Adrenal gland (tissue), 12 donors: ENCODE data around the gene RYR2. TPM values are rescaled to one million over a fixed set of nuclear protein-coding genes. Genes with fewer than 3 reads are reported as not detected.
A peak's percentile ranks its signal among the peaks of the same experiment; 100 is the strongest.

Experiments
- DNase-seq, 7 donors: peaks; one replicate each; pipeline ENCODE4 v3.0.0-alpha.2; 2019 to 2020
- H3K27ac ChIP-seq, 5 donors: fragments of 200-600 bp; sonication (generic) in 4 of 5; 1 replicate in 3 of 5; 2 replicates in 2 of 5; pipeline versions ENCODE4 v1.5.1 to v1.8.0; 2016 to 2020; ENCODE audit warnings: mild to moderate bottlenecking in 1 of 5
- H3K27me3 ChIP-seq: fragments of 200-600 bp; 2 replicates; pipeline ENCODE4 v1.8.0; 2021
- H3K36me3 ChIP-seq, 2 donors: fragments of 200-600 bp; replicated peaks in 1 of 2; 1 replicate in 1 of 2; 2 replicates in 1 of 2; pipeline versions ENCODE4 v1.5.1 to v1.8.0; 2018 to 2022
- H3K4me1 ChIP-seq, 2 donors: fragments of 200-600 bp; replicated peaks in 1 of 2; 1 replicate in 1 of 2; 2 replicates in 1 of 2; pipeline versions ENCODE4 v1.5.1 to v1.8.0; 2018 to 2021
- H3K4me3 ChIP-seq, 4 donors: fragments of 200-600 bp; sonication (generic) in 3 of 4; one replicate each; pipeline ENCODE4 v1.5.1; 2016 to 2018
- H3K9me3 ChIP-seq, 3 donors: fragments of 200-600 bp; sonication (generic) in 1 of 3; replicated peaks in 1 of 3; 1 replicate in 2 of 3; 2 replicates in 1 of 3; pipeline versions ENCODE4 v1.5.1 to v1.8.0; 2016 to 2021
- POLR2A ChIP-seq, 2 donors: fragments of 450-650 bp; IDR thresholded peaks; one replicate each; pipeline ENCODE4 v1.6.1; 2017; ENCODE audit warnings: antibody characterized with exemption in 2 of 2, mild to moderate bottlenecking in 2 of 2, moderate library complexity in 1 of 2
- WGBS, 4 donors: extraction: QIAGEN DNeasy Blood & Tissue Kit in 2 of 4; methylation state at CpG; one replicate each; pipeline versions ENCODE4 v1.1.5 to v1.1.7; 2013 to 2017; 5-methylcytosine and 5-hydroxymethylcytosine counted together
- intact Hi-C, 2 donors: fragments of 100-400 bp; cut with DNase I; formaldehyde crosslinking; loops; one replicate each; pipeline versions ENCODE4 v1.14.1 to v1.15.0; 2022 to 2023
- polyA plus RNA-seq, 3 donors: library from polyadenylated mRNA; stranded (reverse); fragments of 200-250 nt in 2 of 3; fragments of 350-450 nt in 1 of 3; fragmentation: Illumina TruSeq in 1 of 3; extraction: RNeasy Lipid Tissue Mini Kit (QIAGEN cat#74804) in 1 of 3; gene quantifications; one replicate each; pipeline ENCODE4 v1.2.3, GENCODE V29; 2013 to 2014
- total RNA-seq, 9 donors: library from RNA; depleted of rRNA in 4 of 9; stranded (reverse); fragments of >200 nt in 4 of 9; fragments of 120-200 nt in 1 of 9; fragmentation: NEBNext Ultra II Directional in 1 of 9; extraction: Animal tissue kit (Norgen Biotek cat#: 25700) in 1 of 9; gene quantifications; one replicate each; pipeline versions ENCODE4 v1.1.0 to v1.2.4, GENCODE V29; 2013 to 2023
- TF ChIP-seq, protein P1 (sequence below), 6 experiments: fragments of 450-650 bp in 4 of 6; fragments of 200-600 bp in 2 of 6; sonication (generic) in 1 of 6; IDR thresholded peaks; 1 replicate in 5 of 6; 2 replicates in 1 of 6; pipeline versions ENCODE4 v1.5.1 to v1.8.0; 2016 to 2021; ENCODE audit warnings: antibody characterized with exemption in 6 of 6, mild to moderate bottlenecking in 2 of 6, moderate library complexity in 1 of 6
- donor health status: healthy with polysubstance abuse.
- donor health status: Bipolar disorder and iron deficiency.
- donor health status: DM: yes; HTN: yes; CAD: no.
- donor health status: DM: no; HTN: no; CAD: no.
- donor health status: DM: no; HTN: no; CAD: no.
- donor health status: DM: yes; HTN: yes; CAD: no.

Gene RYR2
- total and polyA plus RNA-seq, 12 donors = 0.07 to 6.3 (median 0.18) TPM; not detected in 1

DNA sequence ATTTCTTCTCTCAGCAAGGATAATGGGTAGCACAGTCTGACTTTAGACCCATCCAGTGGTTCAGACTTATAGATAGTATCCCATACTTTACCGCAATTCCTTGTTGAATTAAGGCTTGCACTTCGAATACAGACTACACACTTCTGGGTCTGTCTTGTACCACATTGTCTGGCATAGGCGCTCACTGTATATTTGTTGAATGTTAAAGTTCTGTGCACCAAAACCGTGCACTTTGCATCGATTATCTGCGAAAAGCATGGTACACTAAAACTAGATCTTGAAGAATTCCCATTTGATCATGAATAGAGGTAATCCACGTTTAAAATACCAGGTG lies 556 bp upstream of the RYR2 start:
- no peaks in the 10 kb centered on the region for H3K36me3 ChIP-seq
- no peak overlapping the region for H3K4me3 ChIP-seq
- intact Hi-C loops = no loop called here
- no peak for DNase-seq
- 11 to 25% (median 13%) methylated on average over 7 of the region's 7 CpGs for WGBS, 4 donors
- peaks cover 36% of the 10 kb centered on the region for H3K27me3 ChIP-seq
- no peaks in the 10 kb centered on the region for H3K4me1 ChIP-seq
- no peaks in the 10 kb centered on the region for H3K9me3 ChIP-seq
- H3K27ac ChIP-seq = no peak overlapping the region
- TF ChIP-seq, protein P1, sequence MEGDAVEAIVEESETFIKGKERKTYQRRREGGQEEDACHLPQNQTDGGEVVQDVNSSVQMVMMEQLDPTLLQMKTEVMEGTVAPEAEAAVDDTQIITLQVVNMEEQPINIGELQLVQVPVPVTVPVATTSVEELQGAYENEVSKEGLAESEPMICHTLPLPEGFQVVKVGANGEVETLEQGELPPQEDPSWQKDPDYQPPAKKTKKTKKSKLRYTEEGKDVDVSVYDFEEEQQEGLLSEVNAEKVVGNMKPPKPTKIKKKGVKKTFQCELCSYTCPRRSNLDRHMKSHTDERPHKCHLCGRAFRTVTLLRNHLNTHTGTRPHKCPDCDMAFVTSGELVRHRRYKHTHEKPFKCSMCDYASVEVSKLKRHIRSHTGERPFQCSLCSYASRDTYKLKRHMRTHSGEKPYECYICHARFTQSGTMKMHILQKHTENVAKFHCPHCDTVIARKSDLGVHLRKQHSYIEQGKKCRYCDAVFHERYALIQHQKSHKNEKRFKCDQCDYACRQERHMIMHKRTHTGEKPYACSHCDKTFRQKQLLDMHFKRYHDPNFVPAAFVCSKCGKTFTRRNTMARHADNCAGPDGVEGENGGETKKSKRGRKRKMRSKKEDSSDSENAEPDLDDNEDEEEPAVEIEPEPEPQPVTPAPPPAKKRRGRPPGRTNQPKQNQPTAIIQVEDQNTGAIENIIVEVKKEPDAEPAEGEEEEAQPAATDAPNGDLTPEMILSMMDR (IDR thresholded peaks at IDR 0.05) = no peak
- TF ChIP-seq POLR2A (IDR thresholded peaks at IDR 0.05) = no peak

DNA sequence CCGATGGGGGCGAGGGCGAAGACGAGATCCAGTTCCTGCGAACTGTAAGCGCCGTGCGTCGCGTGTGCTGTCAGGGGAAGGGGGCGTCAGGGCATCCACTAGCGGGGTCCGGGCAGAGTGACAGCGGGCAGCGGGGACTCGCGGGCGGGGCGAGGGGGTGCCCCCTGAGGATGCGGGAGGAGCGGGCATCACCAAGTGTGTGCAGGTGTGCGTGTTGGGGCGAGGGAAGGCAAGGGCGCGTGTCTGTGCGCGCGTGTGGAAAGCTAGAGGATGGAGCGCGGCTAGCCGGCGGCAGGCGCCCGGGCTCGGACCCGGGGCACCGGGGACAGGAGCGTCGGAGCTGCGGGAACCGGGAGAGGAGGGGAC lies 525 bp downstream of the RYR2 start:
- TF ChIP-seq POLR2A (IDR thresholded peaks at IDR 0.05) = no peak
- TF ChIP-seq, protein P1 (IDR thresholded peaks at IDR 0.05) = no peak
- Histone ChIP-seq H3K27ac (no peak overlapping the region), H3K36me3 (no peaks in the 10 kb centered on the region), H3K4me1 (no peaks in the 10 kb centered on the region), H3K9me3 (no peaks in the 10 kb centered on the region), H3K27me3 (peaks cover 36% of the 10 kb centered on the region), H3K4me3 (peak overlapping the region in 1 of 4 donors; percentile 19)
- 0 to 1% (median 1%) methylated on average over 1 to 41 of the region's 41 CpGs; no CpG with 5 or more reads in 1 of the 4 donors for WGBS, 4 donors
- intact Hi-C loops = no loop called here
- DNase-seq = no peak

DNA sequence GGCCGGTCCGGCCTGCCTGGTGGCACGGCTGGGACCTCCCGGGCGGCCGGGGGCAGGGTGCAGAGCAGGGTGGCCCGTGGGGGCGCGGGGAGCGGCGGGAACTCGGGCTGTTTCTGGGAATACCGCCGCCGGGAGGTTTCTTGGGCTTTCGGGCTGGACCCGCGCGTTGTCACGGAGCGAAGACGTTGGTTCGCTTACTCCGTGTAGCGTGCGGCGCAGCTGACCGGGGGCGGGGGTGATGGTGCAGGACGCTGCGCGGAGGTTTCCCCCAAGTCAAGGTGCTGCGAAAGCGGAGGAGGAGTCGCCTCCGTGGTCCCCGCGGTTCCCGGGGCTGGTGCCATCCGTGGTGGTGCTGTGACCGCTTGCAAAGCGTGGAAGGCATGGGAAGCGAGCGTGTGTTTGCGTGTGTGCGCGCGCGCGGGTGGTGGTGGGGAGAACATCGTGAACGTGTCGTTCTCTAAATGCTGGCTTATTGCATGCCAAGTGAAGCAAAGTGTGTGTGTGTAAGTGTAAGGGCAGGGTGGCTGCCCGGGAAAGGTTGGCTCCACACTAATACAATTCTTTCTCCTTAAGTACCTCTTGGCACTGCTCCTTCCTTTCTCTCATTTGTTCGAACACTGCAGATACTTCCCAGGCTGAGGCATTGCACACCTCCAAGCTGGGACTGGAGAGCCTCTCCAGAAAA lies 1.1 kb downstream of the RYR2 start:
- no peak for TF ChIP-seq POLR2A (IDR thresholded peaks at IDR 0.05)
- TF ChIP-seq, protein P1 (IDR thresholded peaks at IDR 0.05) = no peak
- Histone ChIP-seq H3K36me3 (no peaks in the 10 kb centered on the region), H3K27me3 (peaks cover 36% of the 10 kb centered on the region), H3K4me1 (no peaks in the 10 kb centered on the region), H3K9me3 (no peaks in the 10 kb centered on the region), H3K27ac (no peak overlapping the region), H3K4me3 (no peak overlapping the region)
- intact Hi-C loops = no loop called here
- 1 to 5% (median 2%) methylated on average over 13 to 55 of the region's 55 CpGs for WGBS, 4 donors
- no peak for DNase-seq

DNA sequence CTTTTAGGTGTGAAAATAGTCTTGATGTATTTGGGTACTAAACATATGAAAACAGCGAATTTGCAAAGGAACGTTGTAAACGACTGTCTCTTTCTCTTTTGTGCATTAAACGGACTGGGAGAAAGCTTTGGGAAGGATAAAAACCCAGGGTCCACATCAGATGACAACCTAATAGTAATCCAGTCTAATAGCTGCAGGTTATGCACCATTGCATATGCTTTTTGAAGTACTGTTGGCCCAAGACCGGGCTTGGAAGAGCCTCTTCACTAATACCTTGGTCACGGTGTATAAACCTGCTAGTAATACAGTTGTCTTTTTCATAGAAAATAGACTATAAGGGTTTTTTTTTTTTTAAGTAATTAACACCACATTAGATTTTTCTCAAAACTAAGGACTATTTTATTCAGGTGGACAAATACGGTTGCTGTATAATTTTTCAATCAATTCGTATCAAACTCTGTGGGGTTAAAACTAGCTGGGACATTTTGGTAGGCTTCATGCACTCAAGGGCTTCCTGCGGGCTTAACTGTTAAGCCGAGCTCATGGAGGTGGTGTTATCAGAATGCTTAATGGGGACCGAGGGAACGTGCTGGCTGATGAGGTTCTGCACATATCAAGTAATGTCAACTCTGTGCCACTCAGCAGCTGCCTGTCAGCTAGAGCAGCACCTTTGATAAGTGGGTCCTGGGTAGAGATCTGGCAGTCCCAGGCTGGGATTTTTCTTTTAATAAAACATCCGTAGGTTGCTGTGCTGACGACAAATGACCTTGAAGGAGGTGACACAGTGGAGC lies 2.1 kb downstream of the RYR2 start:
- TF ChIP-seq POLR2A (IDR thresholded peaks at IDR 0.05) = no peak
- TF ChIP-seq, protein P1 (IDR thresholded peaks at IDR 0.05) = no peak
- Histone ChIP-seq H3K4me1 (no peaks in the 10 kb centered on the region), H3K4me3 (no peak overlapping the region), H3K36me3 (no peaks in the 10 kb centered on the region), H3K9me3 (no peaks in the 10 kb centered on the region), H3K27ac (no peak overlapping the region), H3K27me3 (peaks cover 36% of the 10 kb centered on the region)
- no peak for DNase-seq
- 10 to 16% (median 15%) methylated on average over 14 of the region's 14 CpGs for WGBS, 4 donors
- intact Hi-C loops = no loop called here
